GM21367 (cell line): ENCODE data around the gene DNAJC18.
"Not testable (repeated sequence)": the region's sequence is repeated elsewhere in the genome, so short reads cannot be mapped to it uniquely, and the experiment has no call there.

Source experiments
- ATAC-seq: cut with Tn5 transposase; IDR thresholded peaks from one replicate; pipeline ENCODE4 v1.9.1; 2021; ENCODE audit not compliant: unreplicated experiment

The DNAJC18 gene

DNA sequence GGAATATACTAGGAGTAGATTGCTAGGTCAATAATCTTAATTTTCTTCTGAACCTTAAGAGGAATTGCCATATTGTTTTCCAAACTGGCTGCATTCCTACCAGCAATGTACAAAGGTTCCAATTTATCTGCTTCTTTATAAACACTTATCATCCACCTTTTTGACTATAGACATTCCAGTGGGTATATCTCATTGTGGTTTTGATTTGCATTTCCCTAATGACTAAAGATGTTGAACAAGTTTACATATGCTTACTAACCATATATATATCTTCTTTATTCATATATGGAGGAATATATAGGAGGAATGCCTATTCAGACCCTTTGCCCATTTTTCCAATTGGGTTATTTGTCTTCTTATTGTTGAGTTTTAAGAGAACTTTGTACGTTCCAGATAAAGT lies 7.6 kb downstream of the DNAJC18 start:
- no peak for ATAC-seq

DNA sequence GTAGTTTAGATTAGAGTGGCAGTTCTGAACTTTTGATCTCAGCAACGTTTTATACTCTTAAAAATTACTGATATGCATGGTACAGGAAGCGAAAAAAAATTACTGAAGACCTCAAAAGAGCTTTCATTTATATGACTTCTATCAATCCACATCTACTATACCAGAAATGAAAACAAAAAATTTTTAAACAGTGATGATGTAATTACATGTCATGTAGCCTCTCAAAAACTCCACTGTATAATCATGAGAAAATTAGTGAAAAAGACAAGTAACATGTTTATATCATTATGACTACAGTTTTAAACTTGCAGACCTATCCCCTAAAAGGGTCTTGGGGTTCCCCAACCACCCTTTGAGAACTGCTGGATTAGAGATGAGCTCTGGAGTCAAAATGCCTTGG lies 9.3 kb downstream of the DNAJC18 start:
- no peak for ATAC-seq

DNA sequence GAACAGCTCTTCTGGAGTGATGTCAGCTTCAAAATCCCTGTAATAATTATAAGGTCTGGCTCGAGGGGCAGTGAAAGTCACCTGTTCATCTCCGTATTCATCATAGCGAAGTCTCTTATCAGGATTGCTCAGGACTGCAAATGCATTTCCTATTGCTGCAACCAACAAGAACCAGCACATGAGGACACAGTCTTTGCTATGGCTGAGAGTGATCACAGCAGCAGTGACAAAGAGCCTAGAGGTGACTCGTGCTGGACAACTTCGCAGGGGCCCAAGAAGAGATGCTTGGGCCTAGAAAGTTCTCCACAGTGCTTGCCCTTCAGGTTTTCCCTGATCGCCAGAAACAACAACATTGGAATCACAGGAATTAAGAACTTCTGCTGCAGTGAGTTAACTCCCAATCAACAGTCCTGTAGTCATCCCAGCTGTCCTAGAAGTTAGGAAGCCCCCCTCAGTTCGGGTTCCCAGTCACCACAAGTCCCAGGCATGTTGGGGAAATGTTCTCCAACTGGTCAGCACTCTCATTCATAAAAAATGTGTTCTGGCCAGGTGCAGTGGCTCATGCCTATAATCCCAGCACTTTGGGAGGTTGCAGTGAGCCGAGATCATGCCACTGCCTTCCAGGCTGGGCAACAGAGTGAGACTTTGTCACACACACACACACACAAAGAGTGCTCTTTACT lies 13.0 kb downstream of the DNAJC18 start:
- ATAC-seq: no peak

DNA sequence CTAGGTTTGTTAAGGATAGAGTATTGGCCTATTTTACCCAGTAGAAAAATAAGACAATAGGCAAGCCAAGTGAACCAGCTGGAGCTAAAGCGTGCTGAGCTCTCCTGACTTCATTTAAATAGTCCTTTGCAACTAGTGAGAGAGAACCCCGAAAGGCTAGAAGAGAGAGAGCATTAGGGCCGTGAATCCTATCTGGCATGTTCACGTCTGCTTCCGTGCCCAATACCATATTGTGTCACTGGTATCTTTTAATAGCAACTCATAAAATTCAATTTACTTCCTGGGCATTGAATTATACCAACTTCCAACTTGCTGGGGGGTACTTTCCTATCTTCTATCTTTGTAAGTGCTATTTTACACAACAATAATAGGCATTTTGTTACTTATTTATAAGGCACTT lies 13.8 kb downstream of the DNAJC18 start:
- ATAC-seq: no peak

DNA sequence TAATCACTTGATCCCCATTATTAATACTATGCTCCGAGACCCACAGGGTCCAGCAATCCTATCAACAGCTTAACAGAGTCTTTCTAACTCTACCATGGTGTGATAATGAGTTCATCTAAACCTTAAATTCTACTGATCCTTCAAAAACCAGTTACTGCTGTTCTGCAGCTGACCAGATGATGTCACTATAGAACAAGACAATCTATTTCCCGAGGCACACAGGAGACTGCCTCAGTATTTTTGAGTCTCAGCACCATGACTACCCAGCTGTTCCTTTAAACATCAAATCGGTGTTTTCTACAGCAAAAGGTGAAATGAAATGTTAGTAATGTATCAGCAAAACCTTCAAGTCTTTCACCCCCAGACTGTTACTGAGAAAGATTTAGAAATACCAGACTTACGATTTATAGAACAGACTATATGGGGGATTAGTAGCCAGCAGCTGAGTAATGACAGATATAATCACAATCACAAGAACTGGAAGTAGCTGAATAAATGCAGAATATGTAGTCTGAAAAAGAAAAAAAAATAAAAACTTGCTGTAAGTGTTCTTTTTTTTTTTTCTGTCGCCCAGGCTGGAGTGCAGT lies 16.9 kb downstream of the DNAJC18 start:
- no peak for ATAC-seq

DNA sequence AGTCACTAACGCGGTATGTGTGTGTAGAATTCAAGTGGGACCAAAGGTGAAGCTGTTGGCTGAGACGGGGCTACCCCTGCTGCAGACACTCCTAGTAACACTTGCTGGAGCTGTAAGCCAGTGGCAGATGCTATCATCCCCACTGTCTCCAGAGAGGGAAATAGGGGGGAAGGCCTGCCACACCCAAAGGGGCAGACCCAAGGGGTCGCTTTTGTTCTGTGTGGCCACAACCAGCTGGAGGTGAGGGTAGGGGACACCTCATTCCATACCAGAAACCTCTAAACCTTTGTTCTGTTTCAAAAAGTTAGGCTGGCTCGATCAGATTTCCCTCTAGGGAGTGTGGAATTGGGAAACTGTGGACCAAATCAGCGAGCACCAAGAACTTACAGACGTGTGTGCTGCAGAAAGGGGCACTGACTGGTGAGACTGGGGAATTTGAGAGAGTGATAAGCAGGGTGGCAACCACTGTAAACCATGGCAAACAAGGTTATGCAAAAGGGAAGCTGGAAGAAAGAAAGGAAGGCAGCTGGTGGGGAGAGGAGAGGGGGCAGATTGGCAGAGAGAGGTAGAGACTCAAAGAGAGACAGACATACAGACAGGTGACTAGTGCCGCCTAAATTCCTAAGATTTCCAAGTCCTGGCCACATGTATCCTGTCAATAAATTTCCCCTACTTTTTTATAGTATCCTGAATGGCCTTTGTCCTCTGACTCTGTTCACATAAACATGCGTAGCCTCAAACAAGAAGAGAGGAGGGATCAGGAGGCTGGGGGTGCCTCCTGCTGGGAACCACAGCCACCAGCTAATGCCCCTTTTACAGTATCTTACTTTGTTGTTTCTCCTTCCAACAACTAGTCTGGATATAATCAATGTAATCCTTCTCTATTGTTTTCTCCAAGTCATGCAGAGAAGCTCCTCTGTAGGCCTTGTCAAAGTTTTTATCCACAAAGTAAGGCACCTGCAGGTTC lies 19.8 kb downstream of the DNAJC18 start:
- no peak for ATAC-seq

DNA sequence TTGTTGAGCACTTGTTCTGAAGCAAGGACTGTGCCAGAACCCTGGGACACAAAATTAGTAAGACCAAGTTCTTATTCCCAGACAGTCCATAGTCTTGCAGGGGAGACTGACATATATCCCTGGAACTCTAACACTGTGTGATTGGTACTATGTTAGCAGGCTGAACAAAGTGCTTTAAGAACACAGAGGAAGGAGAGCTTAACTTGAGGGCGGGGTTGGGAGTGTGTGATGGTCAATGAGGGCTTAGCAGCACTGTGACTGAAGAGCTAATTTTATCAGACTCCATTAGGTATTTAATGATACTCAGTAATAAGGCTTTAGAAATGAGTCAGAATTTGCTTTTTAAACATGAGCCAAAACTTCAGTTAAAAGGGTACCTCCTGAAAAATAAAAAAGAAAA lies 20.5 kb downstream of the DNAJC18 start:
- no peak for ATAC-seq

DNA sequence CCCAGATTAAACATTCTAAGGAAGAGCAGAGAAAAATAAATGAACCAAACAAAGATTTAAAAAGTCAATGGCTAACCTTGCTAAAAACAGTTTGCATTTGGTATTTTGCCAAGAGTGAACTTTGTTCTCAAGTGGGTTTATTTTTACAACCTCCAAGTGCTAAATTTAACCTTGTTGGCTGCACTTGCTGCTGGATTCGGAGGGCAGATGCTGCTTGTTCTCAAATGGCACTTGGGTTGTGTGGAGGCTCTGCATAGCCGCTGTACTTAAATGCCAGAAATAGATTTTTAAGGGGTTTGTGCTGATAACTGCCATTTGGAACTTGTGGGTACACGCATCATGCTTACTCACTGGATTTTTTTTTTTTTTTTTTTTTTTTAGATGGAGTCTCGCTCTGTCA lies 22.1 kb downstream of the DNAJC18 start:
- ATAC-seq: no peak

DNA sequence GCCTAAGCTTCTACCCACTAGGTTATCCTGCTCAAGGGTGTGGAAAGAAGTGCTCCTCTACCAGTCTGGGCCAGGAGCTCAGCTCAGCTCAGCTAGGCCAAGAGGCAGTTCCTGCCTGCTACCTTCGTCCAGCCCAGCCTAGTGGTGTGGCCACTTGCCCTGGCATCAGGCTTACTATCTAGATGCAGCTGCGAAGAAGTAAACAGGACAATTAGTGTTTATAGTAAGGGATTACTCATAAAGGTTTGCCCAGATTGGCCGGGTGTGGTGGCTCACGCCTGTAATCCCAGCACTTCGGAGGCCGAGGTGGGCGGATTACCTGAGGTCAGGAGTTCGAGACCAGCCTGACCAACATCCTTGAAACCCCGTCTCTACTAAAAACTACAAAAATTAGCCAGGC lies 22.7 kb downstream of the DNAJC18 start:
- ATAC-seq: no peak

DNA sequence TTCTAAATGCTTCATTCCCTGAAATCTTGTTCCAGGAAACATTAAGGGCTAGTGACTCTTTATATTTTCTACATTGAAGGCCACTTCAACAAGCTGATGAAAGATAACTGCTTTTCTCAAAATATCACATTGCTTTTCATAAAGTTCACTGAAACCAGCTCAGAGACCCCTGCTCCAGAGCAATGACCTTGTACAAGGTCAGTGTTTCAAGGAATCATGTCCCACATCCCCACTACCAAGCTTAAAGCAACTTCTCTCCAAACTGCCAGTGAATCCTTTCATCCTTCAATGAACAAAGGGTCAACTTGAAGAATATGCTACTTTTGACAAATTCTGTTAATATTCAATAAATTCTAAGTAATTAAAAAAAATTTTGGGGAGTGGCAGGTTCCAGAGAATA lies 23.5 kb downstream of the DNAJC18 start:
- no peak for ATAC-seq

DNA sequence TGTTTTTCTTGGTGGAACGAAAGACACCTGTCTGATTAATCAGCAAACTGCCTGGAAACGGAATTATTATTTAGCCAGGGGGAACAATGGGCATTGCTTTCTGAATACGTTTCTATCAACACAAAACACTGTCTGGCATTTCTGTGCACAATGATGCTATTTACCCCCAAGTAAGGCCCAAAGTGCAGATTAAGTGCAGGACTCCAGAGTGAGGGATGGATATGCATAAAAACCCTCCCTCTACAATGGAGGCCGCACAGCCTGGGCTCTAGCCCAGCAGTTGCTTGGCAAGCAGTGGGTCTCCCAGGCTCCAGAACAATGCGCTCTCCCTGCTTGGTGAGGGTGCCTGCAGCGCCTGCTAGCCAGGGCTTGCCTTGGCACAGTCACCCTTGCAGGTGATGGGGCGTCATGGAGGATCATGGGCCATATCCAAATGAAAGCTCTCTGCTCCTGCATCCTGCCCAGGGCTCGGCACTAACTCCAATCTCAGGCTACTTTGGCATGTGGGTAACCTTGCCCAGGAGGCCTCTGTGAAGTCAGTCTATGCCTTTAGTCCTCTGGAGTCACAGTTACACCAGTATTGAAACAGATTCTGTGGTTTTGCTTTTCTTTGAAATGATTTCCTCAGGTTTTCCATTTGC lies 24.0 kb downstream of the DNAJC18 start:
- no peak for ATAC-seq

DNA sequence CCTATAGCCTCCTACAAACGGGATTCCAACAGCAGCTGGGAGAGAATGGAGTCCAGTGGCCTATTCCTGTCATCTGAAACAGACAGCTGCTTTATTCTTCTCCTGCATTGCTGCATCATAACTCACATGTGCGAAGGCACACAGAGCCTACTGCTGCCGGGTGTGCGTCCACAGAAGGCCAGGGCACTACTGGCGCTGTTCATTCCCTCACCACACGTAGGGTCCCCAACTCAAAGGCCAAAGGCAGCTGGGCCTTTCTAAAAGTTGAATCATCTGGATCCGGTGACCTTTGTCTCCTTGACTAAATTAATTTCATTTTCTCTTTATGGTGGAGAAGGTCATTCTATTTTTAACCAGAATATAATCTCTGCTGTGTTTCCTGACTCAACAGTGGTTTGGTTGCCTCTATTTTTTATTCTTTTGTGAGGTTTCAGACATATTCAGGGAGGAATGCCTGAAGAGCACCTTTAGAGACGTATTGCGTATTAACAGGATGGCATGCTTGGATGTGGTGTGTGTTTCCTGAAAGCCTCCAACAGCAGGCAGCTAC lies 24.7 kb downstream of the DNAJC18 start:
- no peak for ATAC-seq

DNA sequence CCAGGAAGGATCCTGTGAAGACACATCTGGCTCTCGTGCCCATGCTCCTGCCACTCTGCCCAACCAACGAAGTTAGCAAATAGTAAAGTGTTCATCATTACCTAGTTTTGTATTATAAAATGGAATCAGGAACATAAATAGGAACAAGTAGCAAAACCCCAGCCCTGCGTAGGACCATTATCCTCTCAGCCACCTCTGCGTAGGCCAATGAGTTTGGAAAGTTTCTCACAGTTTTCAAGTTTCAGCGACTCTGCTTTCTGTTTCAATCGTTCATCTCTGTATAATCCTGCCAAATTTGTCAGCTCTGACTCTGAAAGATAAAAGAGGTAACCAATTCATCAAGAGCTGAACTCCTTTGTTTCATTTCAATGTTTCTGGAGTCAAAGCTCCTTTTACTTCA lies 25.4 kb downstream of the DNAJC18 start:
- no peak for ATAC-seq

DNA sequence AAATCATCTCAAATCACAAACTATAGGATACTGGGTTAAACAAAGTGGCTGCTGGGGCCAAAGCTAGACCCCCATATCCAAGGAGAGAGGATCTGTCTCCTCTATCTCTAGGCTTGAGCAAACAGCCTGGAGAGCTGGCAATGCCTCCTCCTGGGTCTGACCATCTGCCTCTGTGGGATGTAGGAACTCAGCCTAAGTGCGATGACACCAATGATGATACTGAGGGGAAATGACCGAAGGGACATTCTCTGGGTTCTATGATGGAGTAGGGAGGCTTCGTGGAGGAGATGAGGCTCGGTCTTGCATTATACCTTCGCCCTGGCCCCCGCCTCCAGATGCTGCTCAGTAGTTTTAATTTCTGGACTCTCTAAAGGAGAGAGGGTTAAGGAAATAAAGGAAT lies 26.2 kb downstream of the DNAJC18 start:
- ATAC-seq: no peak

DNA sequence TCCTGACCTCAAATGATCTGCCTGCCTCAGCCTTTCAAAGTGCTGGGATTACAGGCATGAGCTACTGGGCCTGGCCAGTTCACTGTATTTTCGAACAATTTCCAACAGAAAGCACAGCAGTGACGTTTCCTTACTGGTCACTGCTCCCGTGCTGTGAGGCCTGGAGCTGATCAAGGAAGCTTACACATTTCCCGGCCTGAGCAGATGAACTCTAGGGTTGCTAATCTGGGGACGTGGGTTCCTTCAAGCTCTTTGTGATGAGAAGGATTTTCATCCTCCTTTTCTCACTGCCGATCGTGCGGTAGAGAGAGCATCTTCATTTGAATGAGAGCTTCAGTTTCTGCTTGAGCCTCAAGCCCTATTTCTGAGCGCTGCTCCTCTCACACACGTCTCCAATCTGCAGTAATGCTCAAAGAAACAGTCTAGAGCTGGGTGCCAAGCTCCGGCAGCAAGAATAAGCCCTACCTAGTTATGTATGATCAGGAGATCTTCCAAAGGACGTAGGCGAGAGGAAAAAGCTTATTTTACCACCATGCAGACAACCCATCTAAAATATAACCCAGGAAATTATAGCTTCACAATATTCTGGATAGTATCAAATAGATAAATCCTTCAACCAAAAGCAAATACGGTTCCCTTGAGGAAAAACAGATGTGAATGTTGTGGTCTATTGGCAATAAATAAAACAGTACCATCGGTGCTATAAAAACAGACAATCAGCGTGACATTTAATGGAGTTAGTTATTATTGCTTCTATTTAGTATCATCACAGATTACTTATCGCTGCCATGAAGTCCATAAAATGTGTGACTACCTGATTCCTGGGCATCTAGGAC lies 28.1 kb downstream of the DNAJC18 start:
- no peak for ATAC-seq

DNA sequence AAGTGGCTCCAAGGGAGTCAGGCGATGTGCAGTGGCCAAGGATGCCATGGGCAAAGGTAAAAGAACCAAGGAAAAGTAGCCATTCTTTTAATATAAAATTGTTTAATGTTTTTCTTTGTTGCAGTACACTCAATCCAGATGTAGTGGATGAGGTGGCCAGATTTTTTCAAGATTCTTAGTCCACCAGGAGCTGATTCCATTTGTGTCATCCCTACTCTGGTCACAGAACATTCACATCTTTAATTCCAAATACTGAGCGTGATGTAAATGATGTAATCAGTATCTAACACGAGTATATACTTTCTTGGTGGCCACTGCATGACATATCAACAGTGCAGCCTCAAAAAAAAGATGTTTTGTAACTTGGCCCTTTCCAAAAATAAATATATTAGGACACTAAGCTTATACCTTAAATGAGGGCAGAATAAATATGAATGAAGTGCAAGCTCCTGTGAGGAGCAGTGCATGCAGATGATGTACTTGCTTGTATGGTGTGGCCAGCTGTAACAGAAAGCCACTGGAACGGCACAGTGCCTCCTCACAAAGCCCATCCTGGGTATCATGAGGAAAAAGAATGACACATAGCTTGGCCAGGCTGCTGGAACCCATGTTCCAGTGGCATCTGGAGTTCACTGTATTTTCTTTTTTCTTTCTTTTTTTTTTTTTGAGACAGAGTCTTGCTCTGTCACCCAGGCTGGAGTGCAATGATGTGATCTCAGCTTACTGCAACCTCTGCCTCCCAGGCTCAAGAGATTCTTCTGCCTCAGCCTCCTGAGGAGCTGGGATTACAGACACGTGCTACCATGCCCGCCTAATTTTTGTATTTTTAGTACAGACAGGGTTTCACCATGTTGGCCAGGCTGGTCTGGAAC lies 29.0 kb downstream of the DNAJC18 start:
- no peak for ATAC-seq

DNA sequence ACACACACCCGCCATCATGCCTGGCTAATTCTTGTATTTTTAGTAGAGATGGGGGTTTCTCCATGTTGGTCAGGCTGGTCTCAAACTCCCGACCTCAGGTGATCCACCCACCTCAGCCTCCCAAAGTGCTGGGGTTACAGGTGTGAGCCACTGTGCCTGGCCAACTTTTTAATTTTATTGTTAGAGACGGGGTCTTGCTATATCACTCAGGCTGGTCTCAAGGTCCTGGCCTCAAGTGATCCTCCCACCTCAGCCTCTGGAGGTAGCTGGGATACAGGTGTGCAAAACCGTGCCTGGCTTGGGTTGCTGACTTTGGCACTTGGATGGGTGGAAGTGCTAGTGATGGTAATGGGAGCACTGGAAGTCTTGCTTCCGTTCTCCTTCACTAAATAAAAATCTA lies 30.2 kb downstream of the DNAJC18 start:
- ATAC-seq: not testable (repeated sequence)

DNA sequence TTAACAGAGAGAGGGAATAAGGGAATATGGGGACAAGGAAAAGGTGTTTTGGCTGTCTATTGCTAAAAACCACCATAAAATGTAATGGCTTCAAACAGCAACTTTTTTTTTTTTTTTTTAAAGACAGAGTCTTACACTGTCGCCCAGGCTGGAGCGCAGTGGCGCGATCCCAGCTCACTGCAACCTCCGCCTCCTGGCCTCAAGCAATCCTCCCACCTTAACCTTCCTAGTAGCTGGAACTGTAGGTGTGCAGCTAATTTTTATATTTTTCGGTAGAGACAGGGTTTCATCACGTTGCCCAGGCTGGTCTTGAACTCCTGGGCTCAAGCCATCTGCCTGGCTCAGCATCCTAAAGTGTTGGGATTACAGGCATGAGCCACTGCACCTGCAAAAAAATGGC lies 31.1 kb downstream of the DNAJC18 start:
- no peak for ATAC-seq

DNA sequence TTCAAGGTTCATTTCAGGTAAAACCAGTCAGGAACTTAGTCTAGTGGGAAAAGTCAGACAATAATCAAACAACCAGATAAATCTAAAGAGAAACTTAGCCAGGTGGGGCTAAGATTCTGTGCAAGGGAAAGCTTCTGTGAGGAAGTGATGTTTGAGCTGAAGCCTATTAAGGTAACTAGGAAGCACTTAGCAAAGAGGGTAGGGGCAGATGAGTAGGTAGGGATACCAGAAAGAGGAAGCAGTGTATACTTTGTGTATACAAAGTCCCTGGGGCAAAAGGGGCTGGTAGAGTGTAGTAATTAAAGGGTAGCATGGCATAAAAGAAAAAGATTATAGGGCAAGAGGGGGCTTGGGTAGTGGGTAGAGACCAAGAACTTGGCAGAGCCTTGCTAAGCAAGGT lies 31.8 kb downstream of the DNAJC18 start:
- no peak for ATAC-seq
